ENCODE results near the gene VCX3A.
"Not testable (repeated sequence)": the region's sequence is repeated elsewhere in the genome, so short reads cannot be mapped to it uniquely, and the experiment has no call there.

Gene VCX3A

GRCh38 chrX:6535018-6535417, at the start of gene VCX3A:
TSS of gene VCX3A (minus strand) at chrX:6535118. CDS start at chrX:6534497, 621 bp downstream.
- DNase-seq; in situ Hi-C loops (cut with HindIII; ENCODE audit: low pct_ligation_motif_present, low pct_unique_long_range_greater_than_20kb, low sequenced_read_pairs): not testable (repeated sequence)

GRCh38 chrX:6574762-6575161, 39.8 kb upstream of the VCX3A start:
- in situ Hi-C loops (cut with HindIII; ENCODE audit: low pct_ligation_motif_present, low pct_unique_long_range_greater_than_20kb, low sequenced_read_pairs) = no loop called here

GRCh38 chrX:6568031-6568430, 33.1 kb upstream of the VCX3A start:
- in situ Hi-C loops (cut with HindIII; ENCODE audit: low pct_ligation_motif_present, low pct_unique_long_range_greater_than_20kb, low sequenced_read_pairs) = no loop called here
- no peak for DNase-seq

More at GRCh38 chrX:6574762-6575161, 39.8 kb upstream of the VCX3A start:
- DNase-seq = no peak

GRCh38 chrX:6558979-6559378, 24.1 kb upstream of the VCX3A start:
- no peak for DNase-seq
- in situ Hi-C loops (cut with HindIII; ENCODE audit: low pct_ligation_motif_present, low pct_unique_long_range_greater_than_20kb, low sequenced_read_pairs) = no loop called here

GRCh38 chrX:6557690-6558089, 22.8 kb upstream of the VCX3A start:
- DNase-seq = no peak
- in situ Hi-C loops (cut with HindIII; ENCODE audit: low pct_ligation_motif_present, low pct_unique_long_range_greater_than_20kb, low sequenced_read_pairs) = no loop called here

- in situ Hi-C loops (cut with HindIII; ENCODE audit: low pct_ligation_motif_present, low pct_unique_long_range_greater_than_20kb, low sequenced_read_pairs) = no loop called here
- no peak for DNase-seq
Observed at GRCh38 chrX:6550999-6551398, 16.1 kb upstream of the VCX3A start.

- DNase-seq = no peak
- in situ Hi-C loops (cut with HindIII; ENCODE audit: low pct_ligation_motif_present, low pct_unique_long_range_greater_than_20kb, low sequenced_read_pairs) = no loop called here
Observed at GRCh38 chrX:6545712-6546111, 10.8 kb upstream of the VCX3A start.

GRCh38 chrX:6526564-6527136, 8.3 kb downstream of the VCX3A start:
- DNase-seq = no peak
- in situ Hi-C loops (cut with HindIII; ENCODE audit: low pct_ligation_motif_present, low pct_unique_long_range_greater_than_20kb, low sequenced_read_pairs) = no loop called here

GRCh38 chrX:6517376-6517775, 17.5 kb downstream of the VCX3A start:
- DNase-seq = no peak
- in situ Hi-C loops (cut with HindIII; ENCODE audit: low pct_ligation_motif_present, low pct_unique_long_range_greater_than_20kb, low sequenced_read_pairs) = no loop called here

- no peak for DNase-seq
- in situ Hi-C loops (cut with HindIII; ENCODE audit: low pct_ligation_motif_present, low pct_unique_long_range_greater_than_20kb, low sequenced_read_pairs) = no loop called here
Observed at GRCh38 chrX:6506444-6506843, 28.5 kb downstream of the VCX3A start.

GRCh38 chrX:6505960-6506359, 29.0 kb downstream of the VCX3A start:
- DNase-seq = no peak
- in situ Hi-C loops (cut with HindIII; ENCODE audit: low pct_ligation_motif_present, low pct_unique_long_range_greater_than_20kb, low sequenced_read_pairs) = no loop called here

- in situ Hi-C loops (cut with HindIII; ENCODE audit: low pct_ligation_motif_present, low pct_unique_long_range_greater_than_20kb, low sequenced_read_pairs) = no loop called here
- DNase-seq = no peak
Observed at GRCh38 chrX:6500719-6501118, 34.2 kb downstream of the VCX3A start.

GRCh38 chrX:6498324-6498723, 36.6 kb downstream of the VCX3A start:
- DNase-seq = no peak
- in situ Hi-C loops (cut with HindIII; ENCODE audit: low pct_ligation_motif_present, low pct_unique_long_range_greater_than_20kb, low sequenced_read_pairs) = no loop called here
